H9 (cell line): ENCODE data around the gene KCTD16. TPM values are rescaled to one million over a fixed set of nuclear protein-coding genes. Genes with fewer than 3 reads are reported as not detected.

Experiments used
- DNase-seq: peaks from one replicate; pipeline ENCODE4 v3.0.0-alpha.2; 2017
- H2AFZ ChIP-seq: one replicate; pipeline ENCODE4 v1.6.1; 2013; ENCODE audit warnings: mild to moderate bottlenecking, low read length, control low read depth, moderate library complexity
- H2AK5ac ChIP-seq: 2 replicates; pipeline ENCODE4 v1.6.1; 2013; ENCODE audit warnings: low read length, control low read depth, mixed read lengths; ENCODE audit not compliant: insufficient read length
- H2BK120ac ChIP-seq: one replicate; pipeline ENCODE4 v1.6.1; 2013; ENCODE audit warnings: low read depth, mild to moderate bottlenecking, low read length, control low read depth, inconsistent platforms; ENCODE audit not compliant: poor library complexity, severe bottlenecking
- H2BK12ac ChIP-seq: 2 replicates; pipeline ENCODE4 v1.6.1; 2013; ENCODE audit warnings: low read length, control low read depth, mixed read lengths, low read depth; ENCODE audit not compliant: insufficient read length
- H2BK15ac ChIP-seq: 2 replicates; pipeline ENCODE4 v1.6.1; 2013; ENCODE audit warnings: low read depth, low read length, control low read depth
- H2BK20ac ChIP-seq: one replicate; pipeline ENCODE4 v1.6.1; 2013; ENCODE audit warnings: low read depth, mild to moderate bottlenecking, low read length, control low read depth, inconsistent platforms; ENCODE audit not compliant: poor library complexity, severe bottlenecking
- H2BK5ac ChIP-seq: 2 replicates; pipeline ENCODE4 v1.6.1; 2013; ENCODE audit warnings: low read length, control low read depth, mixed read lengths; ENCODE audit not compliant: insufficient read length
- H3K14ac ChIP-seq: 2 replicates; pipeline ENCODE4 v1.6.1; 2013; ENCODE audit warnings: low read length, control low read depth; ENCODE audit not compliant: insufficient read depth
- H3K18ac ChIP-seq: 2 replicates; pipeline ENCODE4 v1.6.1; 2013; ENCODE audit warnings: low read depth, mild to moderate bottlenecking, mixed read lengths, low read length, control low read depth; ENCODE audit not compliant: insufficient read length
- H3K23ac ChIP-seq: 2 replicates; pipeline ENCODE4 v1.6.1; 2013; ENCODE audit warnings: low read length, control low read depth, mixed read lengths, low read depth; ENCODE audit not compliant: insufficient read length
- H3K23me2 ChIP-seq: 2 replicates; pipeline ENCODE4 v1.6.1; 2013; ENCODE audit warnings: low read depth, mild to moderate bottlenecking, mixed read lengths, low read length, control low read depth; ENCODE audit not compliant: insufficient read length, poor library complexity, severe bottlenecking
- H3K27ac ChIP-seq: 2 replicates; pipeline ENCODE4 v1.5.1; 2013; ENCODE audit warnings: low read length, control low read depth, mixed read lengths, low read depth; ENCODE audit not compliant: insufficient read length
- H3K27me3 ChIP-seq: 2 replicates; pipeline ENCODE4 v1.6.1; 2013; ENCODE audit warnings: low read length, control low read depth, inconsistent platforms; ENCODE audit not compliant: insufficient read depth
- H3K4ac ChIP-seq: 2 replicates; pipeline ENCODE4 v1.6.1; 2013; ENCODE audit warnings: low read depth, mild to moderate bottlenecking, control low read depth, inconsistent platforms, low read length, moderate library complexity
- H3K4me1 ChIP-seq: 2 replicates; pipeline ENCODE4 v1.6.1; 2013; ENCODE audit warnings: low read length, control low read depth, inconsistent platforms; ENCODE audit not compliant: insufficient read depth
- H3K4me2 ChIP-seq: 2 replicates; pipeline ENCODE4 v1.6.1; 2013; ENCODE audit warnings: low read length, control low read depth, mixed read lengths; ENCODE audit not compliant: insufficient read length, insufficient read depth
- H3K56ac ChIP-seq: 2 replicates; pipeline ENCODE4 v1.6.1; 2013; ENCODE audit warnings: low read depth, mild to moderate bottlenecking, mixed read lengths, low read length, control low read depth; ENCODE audit not compliant: insufficient read length
- H3K79me1 ChIP-seq: 2 replicates; pipeline ENCODE4 v1.6.1; 2013; ENCODE audit warnings: low read depth, mild to moderate bottlenecking, moderate library complexity, low read length, control low read depth, inconsistent platforms; ENCODE audit not compliant: insufficient read depth, poor library complexity, severe bottlenecking
- H3K79me2 ChIP-seq: 2 replicates; pipeline ENCODE4 v1.6.1; 2013; ENCODE audit warnings: low read length, control low read depth, inconsistent platforms; ENCODE audit not compliant: insufficient read depth
- H3K9ac ChIP-seq: 2 replicates; pipeline ENCODE4 v1.6.1; 2013; ENCODE audit warnings: low read length, control low read depth, mixed read lengths; ENCODE audit not compliant: insufficient read length; ENCODE audit errors: extremely low read depth
- H3K9me3 ChIP-seq: one replicate; pipeline ENCODE4 v1.6.1; 2013; ENCODE audit warnings: low read depth, low read length, inconsistent platforms; ENCODE audit not compliant: control insufficient read depth
- H3T11ph ChIP-seq: one replicate; pipeline ENCODE4 v1.6.1; 2013; ENCODE audit warnings: mild to moderate bottlenecking, low read length, control low read depth, inconsistent platforms
- H4K20me1 ChIP-seq: one replicate; pipeline ENCODE4 v1.6.1; 2013; ENCODE audit not compliant: control insufficient read depth, insufficient read length, insufficient read depth
- H4K5ac ChIP-seq: 2 replicates; pipeline ENCODE4 v1.6.1; 2013; ENCODE audit warnings: low read depth, mild to moderate bottlenecking, mixed read lengths, low read length, control low read depth; ENCODE audit not compliant: insufficient read length
- H4K8ac ChIP-seq: replicated peaks from 2 replicates; pipeline ENCODE4 v1.6.1; 2013; ENCODE audit warnings: low read length, control low read depth, mixed read lengths, low read depth; ENCODE audit not compliant: insufficient read length
- H4K91ac ChIP-seq: 2 replicates; pipeline ENCODE4 v1.6.1; 2013; ENCODE audit warnings: low read depth, mild to moderate bottlenecking, moderate library complexity, mixed read lengths, low read length, control low read depth; ENCODE audit not compliant: insufficient read length
- H3K27ac Mint-ChIP-seq, 3 experiments: 2 replicates in 2 of 3; 3 replicates in 1 of 3; pipeline ENCODE4 v1.8.0; 2020 to 2021; ENCODE audit warnings: mixed read lengths in 3 of 3, mild to moderate bottlenecking in 1 of 3, moderate library complexity in 1 of 3
- H3K27me3 Mint-ChIP-seq: 2 replicates; pipeline ENCODE4 v1.8.0; 2021; ENCODE audit warnings: low read depth, mild to moderate bottlenecking, moderate library complexity, mixed read lengths
- H3K36me3 Mint-ChIP-seq, 3 experiments: 2 replicates in 2 of 3; 3 replicates in 1 of 3; pipeline ENCODE4 v1.8.0; 2020 to 2021; ENCODE audit warnings: low read depth in 3 of 3, mixed read lengths in 3 of 3; ENCODE audit not compliant: insufficient read depth in 1 of 3
- H3K4me1 Mint-ChIP-seq, 2 experiments: 2 replicates each; pipeline ENCODE4 v1.8.0; 2020; ENCODE audit warnings: mixed read lengths in 2 of 2
- H3K4me3 Mint-ChIP-seq, 2 experiments: 2 replicates in 1 of 2; 3 replicates in 1 of 2; pipeline ENCODE4 v1.8.0; 2020 to 2021; ENCODE audit warnings: mild to moderate bottlenecking in 2 of 2, mixed read lengths in 2 of 2, moderate library complexity in 1 of 2
- H3K9me3 Mint-ChIP-seq, 2 experiments: 2 replicates in 1 of 2; 3 replicates in 1 of 2; pipeline ENCODE4 v1.8.0; 2020; ENCODE audit warnings: mild to moderate bottlenecking in 2 of 2, mixed read lengths in 2 of 2, moderate library complexity in 1 of 2
- WGBS: extraction: QIAGEN DNeasy Blood & Tissue Kit; methylation state at CpG from one replicate; pipeline ENCODE4 v1.1.7; 2013; ENCODE audit warnings: missing lambda C conversion rate, low lambda C conversion rate, mixed read lengths; ENCODE audit not compliant: insufficient read length; ENCODE audit errors: extremely low coverage; 5-methylcytosine and 5-hydroxymethylcytosine counted together
- long read RNA-seq: library from polyadenylated mRNA; unstranded; transcript quantifications from one replicate; pipeline ENCODE4 v2.0.0, GENCODE V29; 2020
- total RNA-seq: library from RNA; stranded (reverse); gene quantifications from 2 replicates; pipeline ENCODE4 v1.2.1, GENCODE V29; 2021
- TF ChIP-seq, protein P1 (sequence below): fragments of 200-600 bp; sonication (generic); conservative IDR thresholded peaks from 3 replicates; pipeline ENCODE4 v1.8.0; 2021; ENCODE audit warnings: antibody characterized with exemption, mild to moderate bottlenecking

KCTD16 gene
- total RNA-seq, result 0.09 and 0.11 TPM in 2 replicates
- long read RNA-seq, result 0 reads

DNA sequence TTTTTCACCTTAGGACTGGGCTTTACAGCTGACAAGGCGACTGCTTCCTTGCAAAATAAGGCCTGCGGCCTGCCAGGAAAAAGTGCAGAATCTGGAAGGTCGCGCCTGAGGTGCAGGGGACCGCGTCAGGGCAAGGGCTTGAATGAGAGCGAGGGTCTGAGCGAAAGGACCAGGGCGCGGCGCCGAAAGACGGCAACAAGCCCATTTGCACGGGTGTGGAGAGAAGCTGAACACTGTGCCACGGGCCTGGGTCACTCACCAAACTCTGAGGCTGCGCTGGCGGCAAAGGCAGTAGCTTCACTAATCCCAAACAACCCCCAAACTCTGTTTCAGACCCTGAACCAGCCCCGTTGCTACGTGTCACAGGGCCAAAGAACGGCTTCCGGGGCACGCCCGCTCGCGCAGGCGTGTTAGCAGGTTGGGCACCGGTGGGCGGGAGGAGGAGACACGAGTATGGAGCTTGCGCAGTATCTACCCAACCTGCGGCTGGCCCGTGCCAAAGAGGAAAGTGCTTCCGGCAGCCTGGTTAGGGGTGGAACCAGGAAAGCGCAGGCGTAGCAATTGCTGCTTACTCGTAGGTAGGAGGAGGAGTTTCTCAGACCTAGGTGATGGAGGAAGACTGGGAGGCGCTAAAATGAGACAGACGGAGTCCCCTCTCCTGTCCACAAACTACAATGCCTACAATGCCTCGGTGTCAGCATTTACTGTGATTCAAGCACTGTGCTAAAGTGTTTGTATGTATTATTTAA is at the start of gene KCTD16, which contains the start of gene YIPF5:
TSS of gene KCTD16 (plus strand) at position 598 of the 749 bp plus-strand sequence.
TSS of gene YIPF5 (minus strand) at position 384 of the 749 bp plus-strand sequence. CDS start 704 bp downstream, outside the sequence.
- no peaks in the 10 kb centered on the region; the same call in 1 of the 2 replicates for H3K79me2 ChIP-seq
- no peak within 1 kb of the TSS for H4K5ac ChIP-seq
- H4K8ac ChIP-seq, result no peak within 1 kb of the TSS
- H3K56ac ChIP-seq, result no peak within 1 kb of the TSS
- peak within 1 kb of the TSS; percentile 51 for H3K18ac ChIP-seq
- peak within 1 kb of the TSS; percentile 78 for H3K9ac ChIP-seq
- no peak within 1 kb of the TSS for H3K27ac ChIP-seq
- peak; percentile 98 for DNase-seq
- Mint-ChIP-seq H3K9me3 (no peaks in the 10 kb centered on the region), H3K27ac (peak within 1 kb of the TSS; percentile 44 to 96 (median 96); a peak in 6 of 7 replicates), H3K27me3 (peaks cover 10% of the 10 kb centered on the region), H3K4me1 (peaks cover 16 to 21% of the 10 kb centered on the region in 2 experiments), H3K4me3 (peak within 1 kb of the TSS; percentile 94 to 95), H3K36me3 (peaks cover 5 to 20% (median 14%) of the 10 kb centered on the region in 3 experiments; a peak in 5 of 7 replicates)
- peaks cover 4% of the 10 kb centered on the region for H3K79me1 ChIP-seq
- no peaks in the 10 kb centered on the region for H3K27me3 ChIP-seq
- H2BK12ac ChIP-seq, result no peak within 1 kb of the TSS
- no peak within 1 kb of the TSS for H2BK15ac ChIP-seq
- no peak within 1 kb of the TSS; the same call in 1 of the 2 replicates for H3K14ac ChIP-seq
- no peak within 1 kb of the TSS for H2BK5ac ChIP-seq
- H3K4me1 ChIP-seq, result no peaks in the 10 kb centered on the region
- H3K23me2 ChIP-seq, result peaks cover 4% of the 10 kb centered on the region
- H2BK20ac ChIP-seq, result no peak within 1 kb of the TSS
- H2AFZ ChIP-seq, result peak within 1 kb of the TSS; percentile 40
- H3K23ac ChIP-seq, result no peak within 1 kb of the TSS
- peak within 1 kb of the TSS; percentile 96 for H3K4me2 ChIP-seq
- no CpG with 5 or more reads among the region's 39 CpGs for WGBS
- H3K9me3 ChIP-seq, result no peaks in the 10 kb centered on the region
- H3T11ph ChIP-seq, result no peak within 1 kb of the TSS
- no peak within 1 kb of the TSS for H4K91ac ChIP-seq
- no peak within 1 kb of the TSS for H2BK120ac ChIP-seq
- TF ChIP-seq, protein P1, sequence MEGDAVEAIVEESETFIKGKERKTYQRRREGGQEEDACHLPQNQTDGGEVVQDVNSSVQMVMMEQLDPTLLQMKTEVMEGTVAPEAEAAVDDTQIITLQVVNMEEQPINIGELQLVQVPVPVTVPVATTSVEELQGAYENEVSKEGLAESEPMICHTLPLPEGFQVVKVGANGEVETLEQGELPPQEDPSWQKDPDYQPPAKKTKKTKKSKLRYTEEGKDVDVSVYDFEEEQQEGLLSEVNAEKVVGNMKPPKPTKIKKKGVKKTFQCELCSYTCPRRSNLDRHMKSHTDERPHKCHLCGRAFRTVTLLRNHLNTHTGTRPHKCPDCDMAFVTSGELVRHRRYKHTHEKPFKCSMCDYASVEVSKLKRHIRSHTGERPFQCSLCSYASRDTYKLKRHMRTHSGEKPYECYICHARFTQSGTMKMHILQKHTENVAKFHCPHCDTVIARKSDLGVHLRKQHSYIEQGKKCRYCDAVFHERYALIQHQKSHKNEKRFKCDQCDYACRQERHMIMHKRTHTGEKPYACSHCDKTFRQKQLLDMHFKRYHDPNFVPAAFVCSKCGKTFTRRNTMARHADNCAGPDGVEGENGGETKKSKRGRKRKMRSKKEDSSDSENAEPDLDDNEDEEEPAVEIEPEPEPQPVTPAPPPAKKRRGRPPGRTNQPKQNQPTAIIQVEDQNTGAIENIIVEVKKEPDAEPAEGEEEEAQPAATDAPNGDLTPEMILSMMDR, result no peak
- no peak within 1 kb of the TSS for H3K4ac ChIP-seq
- H2AK5ac ChIP-seq, result no peak within 1 kb of the TSS
- no peaks in the 10 kb centered on the region for H4K20me1 ChIP-seq
